Left ventricle myocardium inferior (tissue), 1 donor: ENCODE results near the gene KIF22. TPM values are rescaled to one million over a fixed set of nuclear protein-coding genes. Genes with fewer than 3 reads are reported as not detected.

Source experiments
- DNase-seq: peaks from one replicate; pipeline ENCODE4 v3.0.0-alpha.2; 2020
- H3K27ac ChIP-seq: fragments of 200-600 bp; replicated peaks from 2 replicates; pipeline ENCODE4 v1.8.0; 2021
- H3K27me3 ChIP-seq: fragments of 200-600 bp; 2 replicates; pipeline ENCODE4 v1.8.0; 2021; ENCODE audit warnings: low read depth
- H3K36me3 ChIP-seq: fragments of 200-600 bp; 2 replicates; pipeline ENCODE4 v1.8.0; 2021
- H3K4me1 ChIP-seq: fragments of 200-600 bp; 2 replicates; pipeline ENCODE4 v1.8.0; 2021
- H3K4me3 ChIP-seq: fragments of 200-600 bp; 2 replicates; pipeline ENCODE4 v1.8.0; 2021; ENCODE audit warnings: mild to moderate bottlenecking, moderate library complexity
- H3K9me3 ChIP-seq: fragments of 200-600 bp; replicated peaks from 2 replicates; pipeline ENCODE4 v1.8.0; 2021
- CTCF ChIP-seq: fragments of 200-600 bp; IDR thresholded peaks from 2 replicates; pipeline ENCODE4 v1.8.0; 2021; ENCODE audit warnings: antibody characterized with exemption, mild to moderate bottlenecking, borderline replicate concordance
- intact Hi-C: fragments of 100-400 bp; cut with micrococcal nuclease; formaldehyde crosslinking; loops from one replicate; pipeline ENCODE4 v1.11.0; 2022
- total RNA-seq: library from RNA; stranded (reverse); fragmentation: NEBNext Ultra II Directional; extraction: Animal tissue kit (Norgen Biotek cat#: 25700); gene quantifications from one replicate; pipeline ENCODE4 v1.2.1, GENCODE V29; 2021
- donor health status: DM: no; HTN: yes; CAD: no; lungs with severe emphysema.

The KIF22 gene
- total RNA-seq, 1 donor from 2014 or later: 46.9 TPM

DNA sequence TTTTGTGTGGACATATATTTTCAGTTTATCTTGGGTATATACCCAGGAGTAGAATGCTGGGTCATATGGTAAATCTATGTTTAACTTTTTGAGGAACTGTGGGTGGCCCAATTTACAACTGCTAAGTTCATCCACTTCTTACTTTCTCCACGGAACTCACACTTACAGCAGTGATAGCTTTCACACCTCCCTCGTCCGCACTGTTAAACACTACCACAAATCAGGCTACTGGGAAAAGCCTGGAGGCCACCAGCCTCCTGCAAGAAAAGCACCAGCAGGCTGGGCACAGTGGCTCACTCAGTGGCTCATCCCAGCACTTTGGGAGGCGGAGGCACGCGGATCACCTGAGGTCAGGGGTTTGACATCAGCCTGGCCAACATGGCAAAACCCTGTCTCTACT lies 27.2 kb upstream of the KIF22 start:
- Histone ChIP-seq H3K36me3 (no peaks in the 10 kb centered on the region), H3K27ac (no peak overlapping the region), H3K4me1 (no peaks in the 10 kb centered on the region), H3K9me3 (no peaks in the 10 kb centered on the region), H3K27me3 (peaks cover 10% of the 10 kb centered on the region), H3K4me3 (no peak overlapping the region)
- no peak for DNase-seq
- intact Hi-C loops: no loop called here
- TF ChIP-seq CTCF: no peak

- peaks cover 10% of the 10 kb centered on the region for H3K27me3 ChIP-seq
- H3K9me3 ChIP-seq: no peaks in the 10 kb centered on the region
- no peak overlapping the region for H3K27ac ChIP-seq
- TF ChIP-seq CTCF: no peak
- DNase-seq: no peak
- H3K36me3 ChIP-seq: no peaks in the 10 kb centered on the region
- intact Hi-C loops: no loop called here
- H3K4me1 ChIP-seq: no peaks in the 10 kb centered on the region
- H3K4me3 ChIP-seq: no peak overlapping the region
Measured at GRCh38 chr16:29765167-29766032, 25.2 kb upstream of the KIF22 start.

DNA sequence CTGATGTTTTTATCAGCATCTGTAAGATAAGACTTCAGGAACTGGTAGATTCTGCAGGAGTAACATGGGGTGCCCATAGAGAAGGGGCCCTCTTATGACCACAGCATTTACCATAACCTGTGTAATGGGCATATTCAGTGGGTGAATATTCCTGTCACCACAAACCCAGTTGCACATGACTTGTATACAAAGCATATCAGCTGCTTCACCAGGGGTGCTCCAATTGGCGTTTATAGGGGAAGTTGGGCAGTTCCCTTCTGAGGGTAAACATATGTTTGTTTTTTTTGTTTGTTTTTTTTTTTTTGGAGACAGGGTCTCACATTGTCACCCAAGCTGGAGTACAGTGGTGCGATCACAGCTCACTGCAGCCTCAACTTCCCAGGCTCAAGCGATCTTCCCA lies 24.0 kb upstream of the KIF22 start:
- TF ChIP-seq CTCF: no peak
- intact Hi-C loops: no loop called here
- H3K27me3 ChIP-seq: peaks cover 10% of the 10 kb centered on the region

GRCh38 chr16:29767062-29767461 lies 23.5 kb upstream of the KIF22 start:
- TF ChIP-seq CTCF: no peak
- no peaks in the 10 kb centered on the region for H3K9me3 ChIP-seq
- intact Hi-C loops: no loop called here

More for the DNA sequence above, 24.0 kb upstream of the KIF22 start:
- H3K4me3 ChIP-seq: no peak overlapping the region
- no peak overlapping the region for H3K27ac ChIP-seq
- no peaks in the 10 kb centered on the region for H3K4me1 ChIP-seq
- H3K36me3 ChIP-seq: no peaks in the 10 kb centered on the region
- H3K9me3 ChIP-seq: no peaks in the 10 kb centered on the region
- DNase-seq: no peak

GRCh38 chr16:29769507-29769906 lies 21.0 kb upstream of the KIF22 start:
- H3K4me1 ChIP-seq: no peaks in the 10 kb centered on the region
- H3K9me3 ChIP-seq: no peaks in the 10 kb centered on the region
- H3K4me3 ChIP-seq: no peak overlapping the region
- no peak for DNase-seq
- peaks cover under 1% of the 10 kb centered on the region for H3K27me3 ChIP-seq
- intact Hi-C loops: no loop called here
- no peak overlapping the region for H3K27ac ChIP-seq
- TF ChIP-seq CTCF: no peak
- H3K36me3 ChIP-seq: no peaks in the 10 kb centered on the region

More at GRCh38 chr16:29767062-29767461, 23.5 kb upstream of the KIF22 start:
- no peak overlapping the region for H3K4me3 ChIP-seq
- H3K4me1 ChIP-seq: no peaks in the 10 kb centered on the region
- no peak overlapping the region for H3K27ac ChIP-seq
- peaks cover 10% of the 10 kb centered on the region for H3K27me3 ChIP-seq
- H3K36me3 ChIP-seq: no peaks in the 10 kb centered on the region
- no peak for DNase-seq
